HepG2 (cell line): Measurements from ENCODE around the gene LDB3. TPM values are rescaled to one million over a fixed set of nuclear protein-coding genes. Genes with fewer than 3 reads are reported as not detected.

Experiments
- ATAC-seq: fragments of 200-7000 bp; cut with Tn5 transposase; 3 replicates; pipeline ENCODE4 v1.9.1; 2020; ENCODE audit warnings: mild to moderate bottlenecking, moderate library complexity
- BruUV-seq: library from RNA; stranded (reverse); fragments of 400-500 nt; replicated peaks from 2 replicates; lab custom pipeline; 2021; lab: Mats Ljungman, UMichigan
- CTCF ChIA-PET: fragments of 300-600 bp; formaldehyde crosslinking; extraction: SDS; loops from one replicate; lab custom pipeline; 2021; ENCODE audit warnings: low total read pairs, inconsistent platforms, low intra/inter-chr PET ratio; lab: Yijun Ruan, JAX
- POLR2A ChIA-PET: fragments of 350-600 bp; sonication (Branson Sonifier 250); formaldehyde crosslinking; loops from one replicate; lab custom pipeline; 2020; ENCODE audit warnings: antibody characterized with exemption, inconsistent platforms; lab: Yijun Ruan, JAX
- DNase-seq: peaks from one replicate; pipeline ENCODE4 v3.0.0-alpha.2; 2015; ENCODE audit warnings: low spot score
- FAIRE-seq: peaks from 3 replicates; lab custom pipeline; 2011; peaks lifted over from hg19 to GRCh38; lab: Jason Lieb, UNC
- H2AFZ ChIP-seq: one replicate; pipeline ENCODE4 v1.6.1; 2011; ENCODE audit warnings: low read length, inconsistent platforms
- H3K27ac ChIP-seq: fragments of 300-600 bp; 3 replicates; pipeline ENCODE4 v1.8.0; 2011; ENCODE audit warnings: mixed run types, mild to moderate bottlenecking, mixed read lengths, low read length, inconsistent platforms; ENCODE audit not compliant: insufficient read depth; ENCODE audit errors: extremely low read length
- H3K27me3 ChIP-seq, 2 experiments: fragments of 200-600 bp in 1 of 2; 2 replicates in 1 of 2; 3 replicates in 1 of 2; pipeline versions ENCODE4 v1.6.0 to v1.8.0; 2011; ENCODE audit warnings: low read length in 2 of 2, mild to moderate bottlenecking in 2 of 2, moderate library complexity in 2 of 2, inconsistent platforms in 1 of 2; ENCODE audit not compliant: insufficient read depth in 2 of 2, control insufficient read depth in 1 of 2
- H3K36me3 ChIP-seq, 2 experiments: fragments of 200-600 bp in 1 of 2; replicated peaks in 1 of 2; 2 replicates in 1 of 2; 3 replicates in 1 of 2; pipeline versions ENCODE4 v1.5.1 to v1.8.0; 2011; ENCODE audit warnings: low read length in 2 of 2, inconsistent platforms in 1 of 2; ENCODE audit not compliant: insufficient read depth in 2 of 2, control insufficient read depth in 1 of 2
- H3K4me1 ChIP-seq: 2 replicates; pipeline ENCODE4 v1.5.1; 2012; ENCODE audit warnings: low read length, inconsistent platforms; ENCODE audit not compliant: insufficient read depth
- H3K4me2 ChIP-seq: 2 replicates; pipeline ENCODE4 v1.6.0; 2011; ENCODE audit warnings: low read depth, low read length, inconsistent platforms
- H3K4me3 ChIP-seq, 3 experiments: fragments of 200-600 bp in 1 of 3; sonication (generic), shearing (Covaris generic) in 1 of 3; replicated peaks in 1 of 3; 2 replicates each; pipeline ENCODE4 v1.5.1; 2011 to 2016; ENCODE audit warnings: low read length in 3 of 3, inconsistent platforms in 2 of 3, low read depth in 2 of 3, mild to moderate bottlenecking in 2 of 3, control low read depth in 1 of 3, mixed read lengths in 1 of 3; ENCODE audit not compliant: insufficient read depth in 1 of 3
- H3K79me2 ChIP-seq: one replicate; pipeline ENCODE4 v1.6.1; 2011; ENCODE audit warnings: low read length, inconsistent platforms; ENCODE audit not compliant: insufficient read depth
- H3K9ac ChIP-seq: 2 replicates; pipeline ENCODE4 v1.6.0; 2011; ENCODE audit warnings: mild to moderate bottlenecking, low read depth, low read length, inconsistent platforms; ENCODE audit not compliant: insufficient read depth
- H3K9me3 ChIP-seq: 2 replicates; pipeline ENCODE4 v1.5.1; 2012; ENCODE audit warnings: mild to moderate bottlenecking, low read length
- H4K20me1 ChIP-seq: 2 replicates; pipeline ENCODE4 v1.6.0; 2011; ENCODE audit warnings: inconsistent platforms, mild to moderate bottlenecking, low read length, moderate library complexity; ENCODE audit not compliant: insufficient read depth
- CENPX ChIP-seq: sonication (generic); formaldehyde crosslinking; IDR thresholded peaks from 2 replicates; pipeline ENCODE4 v1.9.0; 2021; ENCODE audit warnings: mild to moderate bottlenecking, missing genetic modification reagents, moderate library complexity
- GTF3A ChIP-seq: sonication (generic); formaldehyde crosslinking; conservative IDR thresholded peaks from 2 replicates; pipeline ENCODE4 v1.4.0; 2020; ENCODE audit warnings: mild to moderate bottlenecking, missing genetic modification reagents
- HDAC6 ChIP-seq: fragments of 200-600 bp; sonication (generic); IDR thresholded peaks from 2 replicates; pipeline ENCODE4 v1.7.0; 2017; ENCODE audit warnings: mild to moderate bottlenecking, antibody characterized with exemption, low read length, low read depth
- KLF13 ChIP-seq: sonication (generic); formaldehyde crosslinking; IDR thresholded peaks from 2 replicates; pipeline ENCODE4 v1.4.0; 2020; ENCODE audit warnings: mild to moderate bottlenecking, missing genetic modification reagents
- MBNL3 ChIP-seq: fragments of 250-450 bp; sonication (Bioruptor Pico); conservative IDR thresholded peaks from 2 replicates; pipeline ENCODE4 v1.8.0; 2022; ENCODE audit warnings: mild to moderate bottlenecking, inconsistent platforms
- PHF8 ChIP-seq: sonication (generic); formaldehyde crosslinking; IDR thresholded peaks from 2 replicates; pipeline ENCODE4 v1.5.0; 2020; ENCODE audit warnings: missing genetic modification reagents
- SALL1 ChIP-seq: sonication (generic); formaldehyde crosslinking; IDR thresholded peaks from 2 replicates; pipeline ENCODE4 v1.8.0; 2022; ENCODE audit warnings: mild to moderate bottlenecking, missing genetic modification reagents
- SNAPC5 ChIP-seq: sonication (generic); formaldehyde crosslinking; IDR thresholded peaks from 2 replicates; pipeline ENCODE4 v1.8.1; 2023; ENCODE audit warnings: mild to moderate bottlenecking, missing genetic modification reagents, borderline replicate concordance
- ZNF772 ChIP-seq: sonication (generic); formaldehyde crosslinking; IDR thresholded peaks from 2 replicates; pipeline ENCODE4 v1.5.0; 2020; ENCODE audit warnings: mild to moderate bottlenecking, missing genetic modification reagents
- WGBS: methylation state at CpG from one replicate; pipeline ENCODE4 v1.1.6; 2017; ENCODE audit warnings: low lambda C conversion rate; 5-methylcytosine and 5-hydroxymethylcytosine counted together
- in situ Hi-C: cut with HindIII; loops from 2 replicates; pipeline ENCODE4 v1.10.0; 2017; ENCODE audit warnings: low pct_unique_long_range_greater_than_20kb; ENCODE audit not compliant: extremely low pct_ligation_motif_present
- intact Hi-C: fragments of 100-400 bp; cut with micrococcal nuclease; formaldehyde crosslinking; loops from one replicate; pipeline ENCODE4 v1.10.0; 2022; ENCODE audit not compliant: unreplicated experiment
- polyA plus RNA-seq, 8 experiments: library from polyadenylated mRNA; depleted of rRNA in 3 of 8; stranded (reverse) in 7 of 8; unstranded in 1 of 8; fragments of >200 nt; fragmentation: Illumina TruSeq in 4 of 8; extraction: Trizol in 4 of 8; gene quantifications; 2 replicates each; pipeline versions ENCODE4 v1.2.1 to v1.2.3, GENCODE V29; 2011 to 2016; ENCODE audit warnings: low read depth in 4 of 8, missing spikeins in 1 of 8, mixed read lengths in 1 of 8; ENCODE audit not compliant: insufficient read depth in 1 of 8
- total RNA-seq, 5 experiments: library from RNA; depleted of rRNA; stranded (reverse); fragments of >200 nt; fragmentation: Illumina TruSeq; extraction: Trizol; gene quantifications; 2 replicates each; pipeline ENCODE4 v1.2.3, GENCODE V29; 2016; ENCODE audit warnings: low read depth in 1 of 5
- TF ChIP-seq, protein P1 (sequence below): sonication (generic); formaldehyde crosslinking; IDR thresholded peaks from 2 replicates; pipeline ENCODE4 v1.4.0; 2020; ENCODE audit warnings: mild to moderate bottlenecking, missing genetic modification reagents
- TF ChIP-seq, protein P2 (sequence below): sonication (generic); formaldehyde crosslinking; IDR thresholded peaks from 2 replicates; pipeline ENCODE4 v1.5.0; 2020; ENCODE audit warnings: mild to moderate bottlenecking, missing genetic modification reagents
- TF ChIP-seq, protein P3 (sequence below): sonication (generic); formaldehyde crosslinking; IDR thresholded peaks from 2 replicates; pipeline ENCODE4 v1.5.1; 2020; ENCODE audit warnings: missing genetic modification reagents, mild to moderate bottlenecking, borderline replicate concordance

The LDB3 gene
- total and polyA plus RNA-seq, 2 of the 13 experiments (the other 11 are each of a cell fraction or from before 2014, with no cell fraction given), result not detected

- in situ Hi-C loops, result no loop called here
- DNase-seq, result no peak
- BruUV-seq, result no TSS peak
Observed at GRCh38 chr10:86715156-86715795, 47.0 kb downstream of the LDB3 start.

GRCh38 chr10:86715836-86716235, 47.5 kb downstream of the LDB3 start:
- intact Hi-C loops, result no loop called here
- Histone ChIP-seq H3K27ac (no peak overlapping the region), H3K4me3 (no peak overlapping the region), H3K27me3 (peaks cover 0 to 31% of the 10 kb centered on the region in 2 experiments; a peak in 3 of 5 replicates)
- TF ChIP-seq HDAC6, result no peak
- TF ChIP-seq MBNL3 (CRISPR knock-in tag), result no peak
- no peak for TF ChIP-seq SALL1
- TF ChIP-seq, protein P1, sequence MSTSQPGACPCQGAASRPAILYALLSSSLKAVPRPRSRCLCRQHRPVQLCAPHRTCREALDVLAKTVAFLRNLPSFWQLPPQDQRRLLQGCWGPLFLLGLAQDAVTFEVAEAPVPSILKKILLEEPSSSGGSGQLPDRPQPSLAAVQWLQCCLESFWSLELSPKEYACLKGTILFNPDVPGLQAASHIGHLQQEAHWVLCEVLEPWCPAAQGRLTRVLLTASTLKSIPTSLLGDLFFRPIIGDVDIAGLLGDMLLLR (CRISPR knock-in tag), result no peak
- TF ChIP-seq PHF8, result no peak
- TF ChIP-seq, protein P2, sequence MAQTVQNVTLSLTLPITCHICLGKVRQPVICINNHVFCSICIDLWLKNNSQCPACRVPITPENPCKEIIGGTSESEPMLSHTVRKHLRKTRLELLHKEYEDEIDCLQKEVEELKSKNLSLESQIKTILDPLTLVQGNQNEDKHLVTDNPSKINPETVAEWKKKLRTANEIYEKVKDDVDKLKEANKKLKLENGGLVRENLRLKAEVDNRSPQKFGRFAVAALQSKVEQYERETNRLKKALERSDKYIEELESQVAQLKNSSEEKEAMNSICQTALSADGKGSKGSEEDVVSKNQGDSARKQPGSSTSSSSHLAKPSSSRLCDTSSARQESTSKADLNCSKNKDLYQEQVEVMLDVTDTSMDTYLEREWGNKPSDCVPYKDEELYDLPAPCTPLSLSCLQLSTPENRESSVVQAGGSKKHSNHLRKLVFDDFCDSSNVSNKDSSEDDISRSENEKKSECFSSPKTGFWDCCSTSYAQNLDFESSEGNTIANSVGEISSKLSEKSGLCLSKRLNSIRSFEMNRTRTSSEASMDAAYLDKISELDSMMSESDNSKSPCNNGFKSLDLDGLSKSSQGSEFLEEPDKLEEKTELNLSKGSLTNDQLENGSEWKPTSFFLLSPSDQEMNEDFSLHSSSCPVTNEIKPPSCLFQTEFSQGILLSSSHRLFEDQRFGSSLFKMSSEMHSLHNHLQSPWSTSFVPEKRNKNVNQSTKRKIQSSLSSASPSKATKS (CRISPR knock-in tag), result no peak
- TF ChIP-seq, protein P3, sequence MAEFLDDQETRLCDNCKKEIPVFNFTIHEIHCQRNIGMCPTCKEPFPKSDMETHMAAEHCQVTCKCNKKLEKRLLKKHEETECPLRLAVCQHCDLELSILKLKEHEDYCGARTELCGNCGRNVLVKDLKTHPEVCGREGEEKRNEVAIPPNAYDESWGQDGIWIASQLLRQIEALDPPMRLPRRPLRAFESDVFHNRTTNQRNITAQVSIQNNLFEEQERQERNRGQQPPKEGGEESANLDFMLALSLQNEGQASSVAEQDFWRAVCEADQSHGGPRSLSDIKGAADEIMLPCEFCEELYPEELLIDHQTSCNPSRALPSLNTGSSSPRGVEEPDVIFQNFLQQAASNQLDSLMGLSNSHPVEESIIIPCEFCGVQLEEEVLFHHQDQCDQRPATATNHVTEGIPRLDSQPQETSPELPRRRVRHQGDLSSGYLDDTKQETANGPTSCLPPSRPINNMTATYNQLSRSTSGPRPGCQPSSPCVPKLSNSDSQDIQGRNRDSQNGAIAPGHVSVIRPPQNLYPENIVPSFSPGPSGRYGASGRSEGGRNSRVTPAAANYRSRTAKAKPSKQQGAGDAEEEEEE, result no peak
- no peak for TF ChIP-seq GTF3A (CRISPR knock-in tag)
- no peak for TF ChIP-seq CENPX (CRISPR knock-in tag)
- no peak for TF ChIP-seq SNAPC5 (CRISPR knock-in tag)
- TF ChIP-seq, all 625 proteins: peak for 0
- Histone ChIP-seq H3K4me1 (peaks cover 18% of the 10 kb centered on the region), H3K79me2 (no peaks in the 10 kb centered on the region), H2AFZ (no peak overlapping the region), H3K36me3 (no peaks in the 10 kb centered on the region), H3K9me3 (no peaks in the 10 kb centered on the region), H4K20me1 (no peaks in the 10 kb centered on the region), H3K9ac (no peak overlapping the region), H3K4me2 (no peak overlapping the region)
- no TSS peak for BruUV-seq
- no peak for DNase-seq
- ChIA-PET CTCF (no interaction called here), POLR2A (no interaction called here)
- no peak for FAIRE-seq
- in situ Hi-C loops, result no loop called here
- ATAC-seq, result no peak
- 37% methylated on average over 5 of the region's 5 CpGs for WGBS

More at GRCh38 chr10:86715156-86715795, 47.0 kb downstream of the LDB3 start:
- intact Hi-C loops, result no loop called here
- POLR2A ChIA-PET, result interaction anchor here (0.5 kb wide), 1 partner anchor 28 kb away, joined by 3 read pairs; no protein-coding TSS in a partner anchor
- no peak for FAIRE-seq
- Histone ChIP-seq H3K4me1 (peaks cover 22% of the 10 kb centered on the region), H3K9me3 (no peaks in the 10 kb centered on the region), H4K20me1 (no peaks in the 10 kb centered on the region), H3K4me2 (no peak overlapping the region), H3K27me3 (peaks cover 0 to 31% of the 10 kb centered on the region in 2 experiments; a peak in 3 of 5 replicates), H3K4me3 (no peak overlapping the region), H3K36me3 (no peaks in the 10 kb centered on the region), H3K27ac (no peak overlapping the region), H2AFZ (no peak overlapping the region), H3K79me2 (no peaks in the 10 kb centered on the region), H3K9ac (no peak overlapping the region)
- ATAC-seq, result no peak
- no peak for TF ChIP-seq ZNF772 (CRISPR knock-in tag)
- no peak for TF ChIP-seq KLF13 (CRISPR knock-in tag)
- 40% methylated on average over 3 of the region's 6 CpGs for WGBS
- CTCF ChIA-PET, result no interaction called here
